ENCODE data around the gene RNF26.

Gene RNF26

DNA sequence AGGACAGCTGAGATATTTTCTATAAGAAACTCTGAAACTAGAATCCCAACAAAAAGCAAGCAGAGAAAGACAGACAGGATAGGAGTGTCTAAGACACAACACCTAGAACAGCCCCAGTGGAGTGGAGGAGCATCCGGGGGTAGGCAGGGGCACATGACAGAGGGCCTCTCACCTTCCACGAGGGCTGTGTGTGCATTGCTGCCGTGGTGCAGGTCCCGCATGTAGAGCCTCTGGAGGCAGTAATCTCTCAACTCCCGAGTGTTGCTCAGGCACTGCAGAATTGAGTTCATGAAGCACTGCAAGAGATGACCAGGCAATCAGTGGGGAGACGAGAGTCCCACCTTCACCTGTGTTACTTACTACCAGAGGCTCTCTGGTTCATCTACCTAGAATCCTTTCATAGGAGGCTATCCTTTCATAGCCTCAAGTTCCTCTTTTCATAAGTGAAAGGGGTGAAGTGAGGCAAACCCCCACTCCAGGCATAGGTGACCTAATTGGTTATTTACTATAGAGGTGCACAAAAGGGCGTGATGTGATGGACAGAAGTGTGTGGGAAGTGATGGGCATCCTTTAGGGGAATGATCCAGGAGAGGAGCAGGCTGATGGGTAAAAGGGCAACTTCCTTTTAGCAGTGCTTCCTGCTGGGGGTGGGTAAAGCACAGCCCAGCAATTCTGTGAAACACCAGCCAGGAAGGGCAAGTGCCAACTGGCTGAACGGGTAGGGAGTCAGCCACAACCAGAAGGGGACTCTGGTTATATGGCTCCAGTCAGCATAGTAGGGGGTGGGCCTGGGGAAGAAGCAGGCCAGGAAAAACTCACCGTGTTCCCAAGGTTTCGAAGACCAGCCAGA, 25.3 kb downstream of the RNF26 start:
- H3K9ac ChIP-seq (ENCODE audit: low read length) = no peak overlapping the region
- no peak overlapping the region for H2AFZ ChIP-seq (ENCODE audit: low read depth, low read length, severe bottlenecking)
- TF ChIP-seq, protein P1, sequence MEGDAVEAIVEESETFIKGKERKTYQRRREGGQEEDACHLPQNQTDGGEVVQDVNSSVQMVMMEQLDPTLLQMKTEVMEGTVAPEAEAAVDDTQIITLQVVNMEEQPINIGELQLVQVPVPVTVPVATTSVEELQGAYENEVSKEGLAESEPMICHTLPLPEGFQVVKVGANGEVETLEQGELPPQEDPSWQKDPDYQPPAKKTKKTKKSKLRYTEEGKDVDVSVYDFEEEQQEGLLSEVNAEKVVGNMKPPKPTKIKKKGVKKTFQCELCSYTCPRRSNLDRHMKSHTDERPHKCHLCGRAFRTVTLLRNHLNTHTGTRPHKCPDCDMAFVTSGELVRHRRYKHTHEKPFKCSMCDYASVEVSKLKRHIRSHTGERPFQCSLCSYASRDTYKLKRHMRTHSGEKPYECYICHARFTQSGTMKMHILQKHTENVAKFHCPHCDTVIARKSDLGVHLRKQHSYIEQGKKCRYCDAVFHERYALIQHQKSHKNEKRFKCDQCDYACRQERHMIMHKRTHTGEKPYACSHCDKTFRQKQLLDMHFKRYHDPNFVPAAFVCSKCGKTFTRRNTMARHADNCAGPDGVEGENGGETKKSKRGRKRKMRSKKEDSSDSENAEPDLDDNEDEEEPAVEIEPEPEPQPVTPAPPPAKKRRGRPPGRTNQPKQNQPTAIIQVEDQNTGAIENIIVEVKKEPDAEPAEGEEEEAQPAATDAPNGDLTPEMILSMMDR (IDR thresholded peaks at IDR 0.05; ENCODE audit: insufficient read depth, low read length, poor library complexity, severe bottlenecking) = no peak
- TF ChIP-seq EZH2phosphoT487 (conservative IDR thresholded peaks at IDR 0.05; ENCODE audit: low read length) = no peak
- no peak overlapping the region for H3K4me3 ChIP-seq (ENCODE audit: insufficient read depth, low read length, poor library complexity, severe bottlenecking)
- H4K20me1 ChIP-seq (ENCODE audit: low read depth, low read length) = no peaks in the 10 kb centered on the region
- H3K27me3 ChIP-seq (ENCODE audit: low read length) = no peaks in the 10 kb centered on the region
- no peaks in the 10 kb centered on the region for H3K9me3 ChIP-seq (ENCODE audit: insufficient read depth, low read length)
- H3K9me2 ChIP-seq (replicated peaks; ENCODE audit: insufficient read depth, low read length) = no peaks in the 10 kb centered on the region
- H3K36me3 ChIP-seq (ENCODE audit: low read length) = no peaks in the 10 kb centered on the region
- H3K79me2 ChIP-seq (ENCODE audit: insufficient read depth, low read length) = no peaks in the 10 kb centered on the region
- no peak overlapping the region for H3K27ac ChIP-seq (ENCODE audit: low read depth, low read length)
- H3K4me2 ChIP-seq (ENCODE audit: low read depth, low read length, poor library complexity, severe bottlenecking) = no peak overlapping the region
- no peaks in the 10 kb centered on the region for H3F3A ChIP-seq (ENCODE audit: insufficient read depth)

DNA sequence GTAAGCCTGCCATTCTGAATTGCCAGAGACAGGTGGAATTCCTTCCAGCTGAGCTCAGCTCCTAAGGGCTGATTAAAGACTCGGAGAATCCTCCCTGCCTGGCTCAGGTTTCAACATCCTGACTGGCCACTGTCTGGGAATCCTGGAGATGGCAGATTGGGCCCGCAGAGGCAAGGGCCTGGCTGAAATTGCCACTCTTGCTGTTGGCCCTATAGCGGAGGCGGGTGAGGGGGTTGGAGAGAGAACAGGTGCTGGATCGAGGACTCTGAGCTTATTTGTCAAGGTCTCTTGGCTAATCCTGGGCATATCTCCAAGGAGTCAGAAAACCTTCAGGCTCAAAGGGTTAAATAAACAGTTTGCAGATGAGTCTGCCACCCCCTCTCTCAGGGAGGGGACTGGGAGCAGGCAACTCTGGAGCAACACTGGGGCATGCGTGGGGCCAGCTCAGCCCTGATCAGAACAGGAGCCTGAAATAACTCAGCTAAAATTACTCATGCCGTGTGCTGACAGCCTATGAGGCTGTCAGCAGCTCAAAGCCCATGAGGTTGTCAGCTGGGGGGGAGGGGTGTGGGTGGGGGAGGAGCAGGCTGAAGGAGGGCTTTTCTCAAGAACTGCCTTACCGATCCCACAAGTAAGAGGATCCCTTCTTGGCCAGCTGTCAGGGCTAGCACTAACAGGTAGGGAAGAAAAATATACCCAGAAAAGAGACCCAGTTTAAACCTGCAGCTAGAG, 26.9 kb downstream of the RNF26 start:
- Histone ChIP-seq H3K4me3 (ENCODE audit: insufficient read depth, low read length, poor library complexity, severe bottlenecking) (no peak overlapping the region), H3K9ac (ENCODE audit: low read length) (no peak overlapping the region), H3K9me2 (replicated peaks; ENCODE audit: insufficient read depth, low read length) (no peaks in the 10 kb centered on the region), H3K36me3 (ENCODE audit: low read length) (no peaks in the 10 kb centered on the region), H4K20me1 (ENCODE audit: low read depth, low read length) (no peaks in the 10 kb centered on the region), H2AFZ (ENCODE audit: low read depth, low read length, severe bottlenecking) (no peak overlapping the region), H3K27ac (ENCODE audit: low read depth, low read length) (no peak overlapping the region), H3K79me2 (ENCODE audit: insufficient read depth, low read length) (no peaks in the 10 kb centered on the region), H3F3A (ENCODE audit: insufficient read depth) (no peaks in the 10 kb centered on the region), H3K4me2 (ENCODE audit: low read depth, low read length, poor library complexity, severe bottlenecking) (no peak overlapping the region), H3K27me3 (ENCODE audit: low read length) (no peaks in the 10 kb centered on the region), H3K9me3 (ENCODE audit: insufficient read depth, low read length) (no peaks in the 10 kb centered on the region)
- TF ChIP-seq, protein P1 (IDR thresholded peaks at IDR 0.05; ENCODE audit: insufficient read depth, low read length, poor library complexity, severe bottlenecking) = no peak
- no peak for TF ChIP-seq EZH2phosphoT487 (conservative IDR thresholded peaks at IDR 0.05; ENCODE audit: low read length)

DNA sequence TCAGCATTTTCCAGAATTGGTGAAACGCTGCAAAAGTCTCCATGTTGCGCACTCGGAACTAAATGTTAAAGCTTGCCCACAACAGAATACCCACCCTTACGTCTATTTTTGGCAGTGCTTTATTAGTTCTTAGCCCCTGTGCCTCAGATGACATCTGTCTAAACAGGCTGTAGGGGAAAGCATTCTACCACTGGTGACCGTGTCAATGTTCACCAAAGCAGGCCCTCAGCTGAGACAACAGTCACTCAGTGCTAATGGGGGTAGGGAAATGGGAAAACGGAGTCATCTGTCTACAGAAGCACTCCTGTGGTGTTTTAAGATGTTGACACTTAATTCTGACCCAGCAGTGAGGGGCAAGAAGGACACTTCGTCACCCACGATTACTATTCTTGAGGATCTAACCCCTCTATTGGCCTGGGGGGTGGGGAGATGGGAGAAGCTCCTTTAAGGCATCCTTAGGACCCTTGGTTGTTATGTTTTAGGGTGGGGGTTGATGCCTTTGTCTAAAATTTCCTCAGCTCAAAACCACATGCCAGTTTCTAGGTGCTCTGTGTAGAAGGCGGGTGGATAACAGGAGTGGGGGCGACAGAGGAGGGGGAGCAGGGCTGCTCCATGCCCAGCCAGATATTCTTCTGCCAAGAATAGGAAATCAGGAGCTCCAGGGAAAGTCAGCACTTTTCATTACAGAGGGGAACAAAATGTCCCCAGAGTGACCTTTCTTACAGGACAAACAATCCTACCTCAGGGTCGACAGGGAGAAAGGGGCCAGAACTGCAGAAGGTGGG, 27.8 kb downstream of the RNF26 start:
- H4K20me1 ChIP-seq (ENCODE audit: low read depth, low read length) = no peaks in the 10 kb centered on the region
- no peaks in the 10 kb centered on the region for H3K27me3 ChIP-seq (ENCODE audit: low read length)
- TF ChIP-seq, protein P1 (IDR thresholded peaks at IDR 0.05; ENCODE audit: insufficient read depth, low read length, poor library complexity, severe bottlenecking) = no peak
- no peak for TF ChIP-seq EZH2phosphoT487 (conservative IDR thresholded peaks at IDR 0.05; ENCODE audit: low read length)
- H3K4me2 ChIP-seq (ENCODE audit: low read depth, low read length, poor library complexity, severe bottlenecking) = no peak overlapping the region
- H3K4me3 ChIP-seq (ENCODE audit: insufficient read depth, low read length, poor library complexity, severe bottlenecking) = no peak overlapping the region
- H3K36me3 ChIP-seq (ENCODE audit: low read length) = no peaks in the 10 kb centered on the region
- H2AFZ ChIP-seq (ENCODE audit: low read depth, low read length, severe bottlenecking) = no peak overlapping the region
- no peaks in the 10 kb centered on the region for H3K9me3 ChIP-seq (ENCODE audit: insufficient read depth, low read length)
- H3F3A ChIP-seq (ENCODE audit: insufficient read depth) = no peaks in the 10 kb centered on the region
- no peak overlapping the region for H3K9ac ChIP-seq (ENCODE audit: low read length)
- H3K27ac ChIP-seq (ENCODE audit: low read depth, low read length) = no peak overlapping the region
- H3K79me2 ChIP-seq (ENCODE audit: insufficient read depth, low read length) = no peaks in the 10 kb centered on the region
- H3K9me2 ChIP-seq (replicated peaks; ENCODE audit: insufficient read depth, low read length) = no peaks in the 10 kb centered on the region
